Peyer's patch (tissue), 4 donors: ENCODE results near the gene LPAR6.

Experiments used
- POLR2A ChIP-seq, 2 donors: fragments of 450-650 bp; IDR thresholded peaks; one replicate each; pipeline ENCODE4 v1.5.1; 2017; ENCODE audit warnings: antibody characterized with exemption in 2 of 2, mild to moderate bottlenecking in 2 of 2, moderate library complexity in 2 of 2
- TF ChIP-seq, protein P1 (sequence below), 6 experiments: fragments of 450-650 bp in 4 of 6; fragments of 200-600 bp in 2 of 6; sonication (generic) in 1 of 6; IDR thresholded peaks; one replicate each; pipeline ENCODE4 v1.5.1; 2017 to 2019; ENCODE audit warnings: antibody characterized with exemption in 6 of 6, mild to moderate bottlenecking in 3 of 6, moderate library complexity in 1 of 6

DNA sequence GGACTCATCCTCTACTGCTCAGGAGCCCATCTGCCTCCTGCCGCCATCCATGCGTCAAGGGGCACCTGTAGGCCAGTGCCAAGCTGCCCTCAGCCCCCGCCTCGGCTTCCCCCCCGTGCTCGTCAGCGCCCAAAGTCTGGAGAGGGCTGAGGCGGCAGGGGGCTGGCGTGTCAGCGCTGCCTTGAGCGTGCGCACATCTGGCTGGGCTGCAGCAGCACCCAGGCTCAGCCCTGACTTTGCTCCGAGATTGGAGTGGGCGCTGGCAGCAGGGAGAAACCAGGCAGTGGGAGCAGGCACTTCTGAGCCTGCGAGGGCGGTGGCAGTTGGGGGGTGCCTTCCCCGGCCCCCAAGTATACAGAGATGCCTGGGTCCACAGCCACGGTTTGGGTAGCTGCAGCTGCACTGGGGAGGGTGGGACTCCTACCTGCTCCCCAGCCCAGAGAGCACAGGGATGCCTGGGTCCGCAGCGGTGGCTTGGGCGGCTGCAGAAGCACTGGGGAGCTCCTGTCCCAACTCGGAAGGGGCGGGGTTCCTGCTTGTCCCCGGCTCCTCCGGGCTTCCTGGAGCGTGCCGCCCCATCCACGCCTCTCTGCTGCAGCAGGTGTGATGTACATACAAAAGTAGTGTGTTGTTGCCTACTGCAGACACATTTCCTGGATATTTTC is 44.8 kb upstream of the LPAR6 start:
- TF ChIP-seq, protein P1, sequence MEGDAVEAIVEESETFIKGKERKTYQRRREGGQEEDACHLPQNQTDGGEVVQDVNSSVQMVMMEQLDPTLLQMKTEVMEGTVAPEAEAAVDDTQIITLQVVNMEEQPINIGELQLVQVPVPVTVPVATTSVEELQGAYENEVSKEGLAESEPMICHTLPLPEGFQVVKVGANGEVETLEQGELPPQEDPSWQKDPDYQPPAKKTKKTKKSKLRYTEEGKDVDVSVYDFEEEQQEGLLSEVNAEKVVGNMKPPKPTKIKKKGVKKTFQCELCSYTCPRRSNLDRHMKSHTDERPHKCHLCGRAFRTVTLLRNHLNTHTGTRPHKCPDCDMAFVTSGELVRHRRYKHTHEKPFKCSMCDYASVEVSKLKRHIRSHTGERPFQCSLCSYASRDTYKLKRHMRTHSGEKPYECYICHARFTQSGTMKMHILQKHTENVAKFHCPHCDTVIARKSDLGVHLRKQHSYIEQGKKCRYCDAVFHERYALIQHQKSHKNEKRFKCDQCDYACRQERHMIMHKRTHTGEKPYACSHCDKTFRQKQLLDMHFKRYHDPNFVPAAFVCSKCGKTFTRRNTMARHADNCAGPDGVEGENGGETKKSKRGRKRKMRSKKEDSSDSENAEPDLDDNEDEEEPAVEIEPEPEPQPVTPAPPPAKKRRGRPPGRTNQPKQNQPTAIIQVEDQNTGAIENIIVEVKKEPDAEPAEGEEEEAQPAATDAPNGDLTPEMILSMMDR (IDR thresholded peaks at IDR 0.05) = no peak
- TF ChIP-seq POLR2A (IDR thresholded peaks at IDR 0.05) = no peak
